Adipose tissue (tissue), 3 donors: ENCODE measurements around the gene RELT. TPM values are rescaled to one million over a fixed set of nuclear protein-coding genes. Genes with fewer than 3 reads are reported as not detected.
A peak's percentile ranks its signal among the peaks of the same experiment; 100 is the strongest.

Experiments
- H3K27ac ChIP-seq: one replicate; pipeline ENCODE4 v1.5.1; 2013; ENCODE audit warnings: low read depth, low read length
- WGBS, 3 donors: extraction: QIAGEN DNeasy Blood & Tissue Kit; methylation state at CpG; one replicate each; pipeline ENCODE4 v1.1.7; 2013; 5-methylcytosine and 5-hydroxymethylcytosine counted together
- polyA plus RNA-seq, 3 donors: library from polyadenylated mRNA; stranded (reverse); fragments of 200-250 nt; gene quantifications; one replicate each; pipeline ENCODE4 v1.2.3, GENCODE V29; 2013
- donor health status: healthy with polysubstance abuse.
- donor health status: Bipolar disorder and iron deficiency.
- donor health status: healthy.

The RELT gene
- polyA plus RNA-seq, 3 donors, result 0.74 to 9.7 (median 2.1) TPM

DNA sequence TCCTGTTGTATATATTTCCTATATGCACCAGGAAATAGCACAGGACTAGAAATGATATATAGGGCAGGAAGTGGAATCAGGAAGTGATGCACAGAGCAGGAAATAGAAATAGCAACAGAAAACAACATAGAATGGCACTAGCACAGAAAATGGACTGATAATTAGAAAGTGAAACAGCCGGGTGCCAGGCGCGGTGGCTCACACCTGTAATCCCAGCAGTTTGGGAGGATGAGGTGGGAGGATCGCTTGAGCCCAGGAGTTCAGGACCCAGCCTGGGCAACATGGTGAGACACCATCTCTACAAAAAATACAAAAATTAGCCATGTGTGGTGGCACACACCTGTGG, 10.0 kb upstream of the RELT start:
- WGBS, 3 donors, result 69 to 78% (median 77%) methylated on average over 4 of the region's 4 CpGs
- no peak overlapping the region for H3K27ac ChIP-seq

GRCh38 chr11:73366953-73367352, 9.2 kb upstream of the RELT start:
- H3K27ac ChIP-seq, result no peak overlapping the region
- 51 to 74% (median 51%) methylated on average over 6 of the region's 6 CpGs for WGBS, 3 donors

DNA sequence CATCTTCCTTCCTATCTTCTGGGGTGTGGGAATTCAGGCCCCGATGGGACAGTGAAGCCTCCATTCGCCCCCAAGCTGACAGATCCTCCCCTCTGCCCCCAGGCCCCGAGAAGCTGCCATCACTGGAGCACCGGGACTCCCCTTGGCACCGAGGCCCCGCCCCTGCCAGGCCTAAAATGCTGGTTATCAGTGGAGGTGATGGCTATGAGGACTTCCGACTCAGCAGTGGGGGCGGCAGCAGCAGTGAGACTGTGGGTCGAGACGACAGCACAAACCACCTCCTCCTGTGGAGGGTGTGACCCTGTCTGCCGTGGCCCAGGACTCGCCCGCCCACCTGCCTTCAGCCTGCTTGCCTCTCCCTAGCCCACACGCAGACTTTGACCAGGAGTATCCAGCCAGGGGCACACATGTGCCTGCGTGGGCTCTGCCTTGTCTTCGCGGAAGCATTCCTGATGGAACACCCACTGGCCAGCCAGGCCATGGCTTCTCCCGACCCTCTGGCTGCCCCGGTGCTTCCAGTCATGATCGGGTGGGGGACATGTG, 8.6 kb upstream of the RELT start:
- H3K27ac ChIP-seq, result no peak overlapping the region
- 76 to 82% (median 81%) methylated on average over 20 of the region's 20 CpGs for WGBS, 3 donors

DNA sequence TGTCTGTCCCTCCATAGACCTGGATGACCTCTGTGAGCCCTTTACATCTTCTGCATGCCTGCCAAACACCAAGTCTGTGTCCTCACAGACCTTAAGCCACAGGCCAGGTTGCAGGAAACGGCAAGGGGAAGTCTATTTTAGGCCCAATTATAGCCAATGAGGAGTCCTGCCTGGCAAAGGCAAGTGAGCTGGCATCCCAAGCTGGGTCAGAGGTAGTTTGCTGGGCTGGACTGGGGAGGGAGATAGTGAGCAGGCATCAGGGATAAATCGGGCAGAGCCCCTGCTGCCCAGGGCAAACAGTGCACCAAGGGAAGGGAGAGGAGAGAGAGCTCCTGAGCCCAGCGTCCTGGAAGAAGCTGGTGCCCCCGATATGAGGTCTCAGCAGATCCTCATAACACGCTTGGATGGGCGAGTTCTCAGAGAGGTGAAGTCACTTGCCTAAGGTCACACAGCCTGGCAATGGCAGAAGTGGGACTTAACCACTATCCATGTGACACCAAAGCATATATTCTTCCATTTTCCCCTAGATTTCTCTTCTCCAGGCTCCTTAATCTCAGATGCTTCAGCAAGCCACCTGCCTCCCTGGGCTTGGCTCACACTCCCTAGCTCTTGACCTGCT, 3.7 kb upstream of the RELT start:
- WGBS, 3 donors, result 45 to 71% (median 56%) methylated on average over 6 of the region's 6 CpGs
- no peak overlapping the region for H3K27ac ChIP-seq

- 78 to 83% (median 82%) methylated on average over 4 of the region's 4 CpGs for WGBS, 3 donors
Observed at GRCh38 chr11:73374151-73374550, 2.0 kb upstream of the RELT start.

DNA sequence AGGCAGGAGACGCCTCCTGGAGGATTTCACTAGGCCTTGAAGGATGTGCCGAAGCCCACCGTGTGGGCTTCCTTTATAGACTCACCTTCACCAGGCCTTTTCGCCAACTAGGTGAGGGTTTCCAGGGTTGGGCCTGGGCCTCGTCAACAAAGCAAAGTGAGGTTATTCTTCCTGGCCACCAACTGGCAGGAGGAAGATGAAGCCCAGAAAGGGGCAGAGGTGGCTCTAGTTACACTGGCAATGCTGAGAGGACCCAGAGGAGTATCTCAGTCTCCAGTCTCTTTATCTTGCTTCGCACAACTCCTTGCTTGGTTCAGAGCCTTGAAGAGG, 404 bp upstream of the RELT start:
- WGBS, 3 donors, result 58 to 66% (median 63%) methylated on average over 6 of the region's 6 CpGs
- peak overlapping the region; percentile 66 for H3K27ac ChIP-seq

More at GRCh38 chr11:73374151-73374550, 2.0 kb upstream of the RELT start:
- H3K27ac ChIP-seq, result no peak overlapping the region

- WGBS, 3 donors, result 5 to 13% (median 6%) methylated on average over 46 to 56 of the region's 56 CpGs
- peak overlapping the region; percentile 68 for H3K27ac ChIP-seq
Observed at GRCh38 chr11:73376803-73377629, 817 bp downstream of the RELT start.

- WGBS, 3 donors, result 39 to 85% (median 76%) methylated on average over 10 of the region's 10 CpGs
- no peak overlapping the region for H3K27ac ChIP-seq
Observed at GRCh38 chr11:73379189-73379880, 3.1 kb downstream of the RELT start.

DNA sequence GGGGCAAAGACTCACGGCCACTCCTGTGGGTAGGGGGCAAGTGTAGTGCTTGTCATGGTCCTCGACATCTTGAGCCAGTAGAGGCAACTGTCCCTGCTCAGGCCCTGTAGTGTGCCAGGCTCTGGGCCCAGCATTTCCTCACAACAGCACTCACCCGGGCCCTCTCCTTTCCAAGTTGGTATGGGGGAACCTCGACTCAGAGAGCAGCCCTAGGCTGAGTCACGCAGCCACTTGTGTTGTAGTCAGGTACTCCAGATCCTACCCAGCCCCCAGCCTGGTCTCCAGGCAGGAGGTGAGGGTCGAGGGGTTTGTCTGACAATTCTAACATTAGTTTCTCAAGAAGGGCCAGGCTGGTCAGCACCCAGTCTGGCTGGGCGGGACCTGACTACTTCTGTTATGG, 4.1 kb downstream of the RELT start:
- H3K27ac ChIP-seq, result no peak overlapping the region
- WGBS, 3 donors, result 74 to 89% (median 80%) methylated on average over 7 of the region's 7 CpGs

GRCh38 chr11:73380897-73381410, 4.8 kb downstream of the RELT start:
- H3K27ac ChIP-seq, result no peak overlapping the region
- 93 to 98% (median 95%) methylated on average over 4 of the region's 4 CpGs for WGBS, 3 donors

DNA sequence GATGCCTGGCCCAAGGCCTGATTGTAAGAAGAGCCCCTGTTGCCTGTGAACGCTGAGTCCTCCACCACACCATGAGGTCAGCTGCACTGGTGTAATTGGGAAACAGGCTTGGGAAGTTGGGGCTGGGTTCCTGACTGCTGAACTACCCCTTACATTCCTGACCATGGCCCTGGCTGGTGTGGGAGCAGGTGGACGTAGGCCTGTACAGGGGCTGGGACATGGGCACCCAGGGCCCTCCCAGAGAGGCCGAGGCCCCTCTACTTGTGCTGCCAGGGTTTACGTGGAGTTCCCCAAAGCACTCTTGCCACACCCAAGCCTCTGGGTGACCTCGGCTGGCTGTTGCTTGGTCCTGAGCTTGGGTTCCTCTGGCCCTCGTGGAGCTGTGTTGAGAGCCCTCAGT, 5.4 kb downstream of the RELT start:
- 53 to 84% (median 67%) methylated on average over 6 of the region's 6 CpGs for WGBS, 3 donors
- H3K27ac ChIP-seq, result no peak overlapping the region

GRCh38 chr11:73382183-73382582, 6.0 kb downstream of the RELT start:
- no peak overlapping the region for H3K27ac ChIP-seq
- WGBS, 3 donors, result 92 to 95% (median 94%) methylated on average over 7 of the region's 7 CpGs

- 62 to 68% (median 66%) methylated on average over 3 of the region's 3 CpGs for WGBS, 3 donors
- no peak overlapping the region for H3K27ac ChIP-seq
Observed at GRCh38 chr11:73382747-73383146, 6.5 kb downstream of the RELT start.

- H3K27ac ChIP-seq, result no peak overlapping the region
- 60 to 86% (median 63%) methylated on average over 9 of the region's 9 CpGs for WGBS, 3 donors
Observed at GRCh38 chr11:73383249-73384124, 7.3 kb downstream of the RELT start.

- H3K27ac ChIP-seq, result no peak overlapping the region
Observed at GRCh38 chr11:73384125-73384441, 7.9 kb downstream of the RELT start.

DNA sequence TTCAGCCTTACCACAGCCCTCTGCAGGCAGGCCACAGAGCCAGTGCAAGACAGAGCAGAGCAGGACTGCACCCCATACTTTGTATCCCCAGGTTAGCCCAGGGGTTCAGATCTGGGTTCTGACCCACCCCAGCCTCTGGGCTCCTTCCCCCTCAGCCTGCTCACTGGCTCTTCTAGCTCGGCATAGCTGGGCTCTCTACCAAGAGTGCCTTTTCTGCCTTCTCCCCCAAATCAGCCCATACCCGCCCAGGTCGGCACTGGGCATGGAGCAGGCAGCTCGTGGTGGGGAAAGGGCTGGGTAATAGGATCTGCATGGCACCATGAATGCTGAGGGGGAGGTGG, 8.3 kb downstream of the RELT start:
- WGBS, 3 donors, result 51 to 84% (median 56%) methylated on average over 4 of the region's 4 CpGs
- no peak overlapping the region for H3K27ac ChIP-seq

More at GRCh38 chr11:73384125-73384441, 7.9 kb downstream of the RELT start:
- WGBS, 3 donors, result 72 to 97% (median 76%) methylated on average over 7 of the region's 7 CpGs

DNA sequence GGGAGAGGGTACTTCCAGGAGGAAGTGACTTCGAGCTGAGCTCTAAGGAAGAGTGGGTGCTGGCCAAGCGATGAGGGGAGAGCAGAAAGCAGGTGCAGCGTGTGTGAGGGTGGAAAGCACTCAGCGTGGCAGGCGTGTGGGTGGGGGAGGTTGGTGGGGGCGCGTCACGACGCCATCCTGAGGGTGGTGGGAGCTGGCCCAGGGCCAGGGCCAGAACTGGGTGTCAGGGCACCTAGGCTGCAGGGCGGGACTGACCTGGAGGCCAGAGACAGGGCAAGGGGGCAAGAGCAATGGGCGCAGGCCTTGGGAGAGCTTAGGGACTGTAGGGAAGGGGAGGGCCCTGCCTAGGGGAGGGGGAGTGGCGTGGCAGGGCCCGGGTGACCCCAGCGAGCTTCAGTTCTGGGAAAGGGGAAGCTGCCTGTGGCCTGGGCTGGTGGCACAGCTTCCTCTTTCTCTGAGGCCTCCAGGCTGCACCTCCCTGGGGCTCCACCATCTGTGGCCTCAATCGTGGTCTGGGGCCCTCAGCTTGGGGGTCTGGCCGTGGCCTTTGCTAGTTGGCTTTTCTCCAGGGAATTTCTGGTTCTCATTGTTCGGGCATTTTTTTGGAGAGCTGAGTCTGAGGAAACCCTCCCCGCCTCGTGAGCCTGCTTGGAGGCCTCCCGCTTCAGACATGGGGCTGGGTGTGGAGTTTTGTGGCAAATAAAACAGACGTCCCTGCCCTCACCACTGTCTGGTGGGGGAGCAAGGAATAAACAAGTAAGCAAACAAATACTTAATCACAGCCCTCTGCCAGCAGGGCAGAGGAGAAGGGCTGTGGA, 8.9 kb downstream of the RELT start:
- 34 to 61% (median 44%) methylated on average over 20 to 21 of the region's 21 CpGs for WGBS, 3 donors
- H3K27ac ChIP-seq, result peak overlapping the region; percentile 68

DNA sequence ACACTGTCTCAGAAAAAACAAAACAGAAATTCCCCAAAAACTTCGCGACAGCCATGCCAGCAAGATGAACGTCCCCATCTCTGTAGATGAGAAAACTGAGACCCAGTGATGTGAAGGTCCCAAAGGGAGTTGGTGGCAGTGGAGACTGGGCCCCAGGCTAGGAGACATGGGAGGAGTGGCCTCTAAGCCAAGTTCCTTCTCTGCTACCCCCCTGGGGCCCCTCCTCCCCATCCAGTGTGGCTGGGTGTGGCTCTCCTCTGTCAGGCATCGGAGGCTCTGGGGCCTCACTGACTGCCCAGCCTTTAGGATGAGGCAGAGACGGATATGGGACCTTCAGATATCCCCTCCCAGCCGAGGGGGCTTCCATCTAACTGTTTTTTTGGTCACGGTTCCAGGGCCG, 9.8 kb downstream of the RELT start:
- 61 to 90% (median 74%) methylated on average over 8 of the region's 8 CpGs for WGBS, 3 donors
- peak overlapping the region; percentile 68 for H3K27ac ChIP-seq
